Stimulated activated CD4-positive, alpha-beta T cell treated with anti-CD3 and anti-CD28 coated beads, Interleukin-4, amount 100 ng/mL, for 48 hours (primary cell): ENCODE data around the gene SLC8B1.
"Not testable (repeated sequence)": the region's sequence is repeated elsewhere in the genome, so short reads cannot be mapped to it uniquely, and the experiment has no call there.

ENCODE experiments used
- DNase-seq, 2 donors: peaks; one replicate each; pipeline ENCODE4 v3.0.0-alpha.2; 2020; ENCODE audit warnings: low read depth in 2 of 2

Gene SLC8B1

GRCh38 chr12:113358381-113359132 lies 23.6 kb upstream of the SLC8B1 start, which contains the start of gene PLBD2:
Gene PLBD2, plus strand, starts transcription at chr12:113358587. Its CDS starts 14 bp downstream, at chr12:113358601.
- DNase-seq: peak; percentile 93 to 94

- DNase-seq: not testable (repeated sequence)
Observed at GRCh38 chr12:113354192-113354591, 19.3 kb upstream of the SLC8B1 start.

- DNase-seq: no peak
Observed at GRCh38 chr12:113351089-113351488, 16.2 kb upstream of the SLC8B1 start.

GRCh38 chr12:113348849-113349536 lies 14.1 kb upstream of the SLC8B1 start:
- DNase-seq: no peak

GRCh38 chr12:113347892-113348291 lies 13.0 kb upstream of the SLC8B1 start:
- DNase-seq: no peak

GRCh38 chr12:113347107-113347506 lies 12.2 kb upstream of the SLC8B1 start:
- DNase-seq: no peak

- no peak for DNase-seq
Observed at GRCh38 chr12:113346353-113346752, 11.4 kb upstream of the SLC8B1 start.

GRCh38 chr12:113345318-113345717 lies 10.4 kb upstream of the SLC8B1 start:
- no peak for DNase-seq

- DNase-seq: no peak
Observed at GRCh38 chr12:113341535-113341934, 6.6 kb upstream of the SLC8B1 start.

- no peak for DNase-seq
Observed at GRCh38 chr12:113340061-113340460, 5.2 kb upstream of the SLC8B1 start.

- DNase-seq: no peak
Observed at GRCh38 chr12:113339540-113339939, 4.6 kb upstream of the SLC8B1 start.

- DNase-seq: no peak
Observed at GRCh38 chr12:113333877-113334785, 778 bp downstream of the SLC8B1 start.

GRCh38 chr12:113333418-113333750 lies 1.5 kb downstream of the SLC8B1 start:
- DNase-seq: no peak

- DNase-seq: no peak
Observed at GRCh38 chr12:113332688-113333417, 2.1 kb downstream of the SLC8B1 start.

- no peak for DNase-seq
Observed at GRCh38 chr12:113330505-113330904, 4.4 kb downstream of the SLC8B1 start.

- DNase-seq: no peak
Observed at GRCh38 chr12:113329791-113330417, 5.0 kb downstream of the SLC8B1 start.

GRCh38 chr12:113329022-113329790 lies 5.7 kb downstream of the SLC8B1 start:
- DNase-seq: no peak

GRCh38 chr12:113328368-113328889 lies 6.5 kb downstream of the SLC8B1 start:
- no peak for DNase-seq

- DNase-seq: no peak
Observed at GRCh38 chr12:113326775-113327395, 8.0 kb downstream of the SLC8B1 start.

GRCh38 chr12:113325916-113326315 lies 9.0 kb downstream of the SLC8B1 start:
- no peak for DNase-seq
